HG03103 (cell line): Measurements from ENCODE around the gene MDM2.
"Not testable (repeated sequence)": the region's sequence is repeated elsewhere in the genome, so short reads cannot be mapped to it uniquely, and the experiment has no call there.

Source experiments
- ATAC-seq: cut with Tn5 transposase; IDR thresholded peaks from one replicate; pipeline ENCODE4 v1.9.1; 2021; ENCODE audit warnings: low read depth; ENCODE audit not compliant: unreplicated experiment

Gene MDM2

GRCh38 chr12:68804657-68805591 is 3.1 kb upstream of the MDM2 start:
- ATAC-seq: no peak

- ATAC-seq: no peak
Observed at GRCh38 chr12:68805592-68806120, 2.3 kb upstream of the MDM2 start.

GRCh38 chr12:68806488-68807237 is 1.3 kb upstream of the MDM2 start:
- ATAC-seq: no peak

- not testable (repeated sequence) for ATAC-seq
Observed at GRCh38 chr12:68807274-68807575, 752 bp upstream of the MDM2 start.

- peak; percentile 52 for ATAC-seq
Observed at GRCh38 chr12:68808388-68809189, 612 bp downstream of the MDM2 start.

GRCh38 chr12:68809190-68810026 is 1.4 kb downstream of the MDM2 start:
- ATAC-seq: no peak

GRCh38 chr12:68810027-68810389 is 2.0 kb downstream of the MDM2 start:
- not testable (repeated sequence) for ATAC-seq

GRCh38 chr12:68811573-68811972 is 3.6 kb downstream of the MDM2 start:
- not testable (repeated sequence) for ATAC-seq

GRCh38 chr12:68812553-68813241 is 4.7 kb downstream of the MDM2 start:
- ATAC-seq: no peak

- ATAC-seq: no peak
Observed at GRCh38 chr12:68813242-68813593, 5.2 kb downstream of the MDM2 start.

GRCh38 chr12:68814490-68815231 is 6.7 kb downstream of the MDM2 start:
- ATAC-seq: no peak

GRCh38 chr12:68815232-68815927 is 7.4 kb downstream of the MDM2 start:
- ATAC-seq: no peak

GRCh38 chr12:68815928-68816800 is 8.2 kb downstream of the MDM2 start:
- ATAC-seq: no peak

GRCh38 chr12:68819481-68819880 is 11.5 kb downstream of the MDM2 start:
- ATAC-seq: not testable (repeated sequence)

GRCh38 chr12:68821357-68822188 is 13.6 kb downstream of the MDM2 start:
- no peak for ATAC-seq

GRCh38 chr12:68823696-68824095 is 15.7 kb downstream of the MDM2 start:
- ATAC-seq: no peak
